Endothelial cell of umbilical vein (primary cell): ENCODE measurements around the gene OR2H1. TPM values are rescaled to one million over a fixed set of nuclear protein-coding genes. Genes with fewer than 3 reads are reported as not detected.

Experiments
- BruUV-seq: library from RNA; stranded (reverse); fragments of 400-500 nt; replicated peaks from 2 replicates; lab custom pipeline; 2021; lab: Mats Ljungman, UMichigan
- CTCF ChIA-PET: fragments of 300-600, 350-600 bp; sonication (Branson Sonifier 250); formaldehyde crosslinking; loops from one replicate; lab custom pipeline; 2021; ENCODE audit warnings: antibody characterized with exemption, inconsistent platforms; lab: Charles Lee
- POLR2A ChIA-PET: fragments of 300-600, 350-600 bp; sonication (Branson Sonifier 250); formaldehyde crosslinking; loops from one replicate; lab custom pipeline; 2021; ENCODE audit warnings: antibody characterized with exemption, inconsistent platforms; lab: Charles Lee
- DNase-seq: peaks from one replicate; pipeline ENCODE4 v3.0.0-alpha.2; 2011; ENCODE audit warnings: low read depth, low spot score
- FAIRE-seq: peaks from 2 replicates; lab custom pipeline; 2011; peaks lifted over from hg19 to GRCh38; lab: Jason Lieb, UNC
- H2AFZ ChIP-seq: 2 replicates; pipeline ENCODE4 v1.6.0; 2012; ENCODE audit warnings: low read depth, low read length, control low read depth, inconsistent platforms
- H3K27ac ChIP-seq: 2 replicates; pipeline ENCODE4 v1.5.1; 2011; ENCODE audit warnings: low read depth, mild to moderate bottlenecking, control low read depth, low read length, moderate library complexity; ENCODE audit not compliant: insufficient read depth
- H3K27me3 ChIP-seq, 2 experiments: 2 replicates each; pipeline versions ENCODE4 v1.6.0 to v1.6.1; 2011; ENCODE audit warnings: low read length in 2 of 2, mixed read lengths in 1 of 2; ENCODE audit not compliant: control insufficient read depth in 2 of 2, insufficient read depth in 2 of 2
- H3K36me3 ChIP-seq, 2 experiments: 2 replicates in 1 of 2; 3 replicates in 1 of 2; pipeline ENCODE4 v1.5.1; 2011; ENCODE audit warnings: low read length in 2 of 2, mild to moderate bottlenecking in 1 of 2, moderate library complexity in 1 of 2; ENCODE audit not compliant: control insufficient read depth in 2 of 2, insufficient read depth in 2 of 2; ENCODE audit errors: extremely low read depth in 1 of 2
- H3K4me1 ChIP-seq: 3 replicates; pipeline ENCODE4 v1.5.1; 2011; ENCODE audit warnings: mild to moderate bottlenecking, low read length; ENCODE audit not compliant: control insufficient read depth, insufficient read depth; ENCODE audit errors: extremely low read depth
- H3K4me2 ChIP-seq: 2 replicates; pipeline ENCODE4 v1.6.1; 2011; ENCODE audit warnings: low read length, control low read depth, mixed read lengths; ENCODE audit not compliant: insufficient read depth
- H3K4me3 ChIP-seq, 3 experiments: fragments of 200-600 bp in 1 of 3; sonication (generic), shearing (Covaris generic) in 1 of 3; replicated peaks in 1 of 3; 2 replicates each; pipeline ENCODE4 v1.5.1; 2011 to 2016; ENCODE audit warnings: control low read depth in 3 of 3, low read length in 3 of 3, mild to moderate bottlenecking in 2 of 3, inconsistent platforms in 1 of 3, low read depth in 1 of 3, moderate library complexity in 1 of 3; ENCODE audit not compliant: insufficient read depth in 1 of 3
- H3K79me2 ChIP-seq: 2 replicates; pipeline ENCODE4 v1.6.0; 2012; ENCODE audit warnings: low read length, inconsistent platforms; ENCODE audit not compliant: control insufficient read depth, insufficient read depth
- H3K9ac ChIP-seq: replicated peaks from 2 replicates; pipeline ENCODE3; 2011; ENCODE audit warnings: low read length, control low read depth; ENCODE audit not compliant: insufficient read depth; ENCODE audit errors: extremely low read depth
- H3K9me1 ChIP-seq: replicated peaks from 3 replicates; pipeline ENCODE4 v1.6.0; 2011; ENCODE audit warnings: mild to moderate bottlenecking, low read length; ENCODE audit not compliant: control insufficient read depth, insufficient read depth; ENCODE audit errors: extremely low read depth
- H3K9me3 ChIP-seq: replicated peaks from 2 replicates; pipeline ENCODE4 v1.5.1; 2012; ENCODE audit warnings: low read length, inconsistent platforms; ENCODE audit not compliant: control insufficient read depth, insufficient read depth
- H4K20me1 ChIP-seq: replicated peaks from 2 replicates; pipeline ENCODE3; 2011; ENCODE audit warnings: mild to moderate bottlenecking, low read length; ENCODE audit not compliant: control insufficient read depth, insufficient read depth; ENCODE audit errors: extremely low read depth
- EZH2 ChIP-seq: IDR thresholded peaks from 2 replicates; pipeline ENCODE4 v1.6.1; 2012; ENCODE audit warnings: borderline replicate concordance, low read depth, mild to moderate bottlenecking, moderate library complexity, low read length, inconsistent platforms; ENCODE audit not compliant: severe bottlenecking
- FOS ChIP-seq: IDR thresholded peaks from 2 replicates; pipeline ENCODE4 v1.6.1; 2011; ENCODE audit warnings: mild to moderate bottlenecking, low read length, moderate library complexity, borderline replicate concordance; ENCODE audit not compliant: insufficient read depth
- JUN ChIP-seq: IDR thresholded peaks from 2 replicates; pipeline ENCODE4 v1.6.1; 2011; ENCODE audit warnings: borderline replicate concordance, low read depth; ENCODE audit not compliant: insufficient read length, insufficient read depth
- MAX ChIP-seq: IDR thresholded peaks from 2 replicates; pipeline ENCODE4 v1.6.1; 2011; ENCODE audit not compliant: insufficient read depth, insufficient read length
- MYC ChIP-seq: IDR thresholded peaks from one replicate; pipeline ENCODE4 v1.6.1; 2011; ENCODE audit warnings: mild to moderate bottlenecking, low read depth, low read length
- dilution Hi-C: fragments of 300-500 bp; cut with MboI; formaldehyde crosslinking; loops from one replicate; pipeline ENCODE4 v1.15.0; 2019; ENCODE audit warnings: low sequenced_read_pairs; ENCODE audit not compliant: extremely low pct_ligation_motif_present
- intact Hi-C: fragments of 100-400 bp; cut with micrococcal nuclease; formaldehyde crosslinking; loops from one replicate; pipeline ENCODE4 v1.10.0; 2022
- polyA plus RNA-seq, 4 experiments: library from polyadenylated mRNA; depleted of rRNA in 3 of 4; stranded (reverse) in 3 of 4; unstranded in 1 of 4; fragments of >200 nt; gene quantifications; 2 replicates each; pipeline versions ENCODE4 v1.2.1 to v1.2.3, GENCODE V29; 2011 to 2012; ENCODE audit warnings: missing spikeins in 1 of 4
- total RNA-seq: library from RNA; stranded (reverse); gene quantifications from 2 replicates; pipeline ENCODE4 v1.2.3, GENCODE V29; 2021
- TF ChIP-seq, protein P1 (sequence below), 2 donors: IDR thresholded peaks; 1 replicate in 1 of 2; 2 replicates in 1 of 2; pipeline ENCODE4 v1.5.1; 2011; ENCODE audit warnings: low read length in 2 of 2, mild to moderate bottlenecking in 2 of 2, moderate library complexity in 2 of 2, control low read depth in 1 of 2, inconsistent platforms in 1 of 2, low read depth in 1 of 2; ENCODE audit not compliant: insufficient read depth in 1 of 2; ENCODE audit errors: extremely low read depth in 1 of 2

The OR2H1 gene
- total and polyA plus RNA-seq, 2 donors (not counting 3 experiments of a cell fraction or from before 2014, with no cell fraction given) = not detected

DNA sequence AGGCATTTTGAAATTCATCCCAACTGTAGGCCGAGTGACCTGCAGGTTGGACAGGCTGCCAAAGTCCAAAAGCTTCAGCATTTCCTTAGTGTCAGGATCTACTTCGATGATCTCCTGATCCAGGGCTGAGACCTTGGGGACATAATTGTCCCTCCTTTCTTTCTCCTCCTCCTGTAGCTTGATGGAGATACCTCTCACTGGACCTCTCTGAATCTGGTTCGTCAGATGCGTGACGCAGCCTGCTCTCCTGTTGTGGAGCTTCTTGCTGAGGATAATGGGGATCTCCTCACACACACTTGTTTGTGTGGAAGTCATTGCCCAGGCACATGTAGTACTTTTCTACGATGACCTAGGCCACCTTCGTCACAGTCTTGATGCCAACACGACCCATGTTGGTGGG, 32.3 kb downstream of the OR2H1 start:
- Histone ChIP-seq H3K27ac (no peak overlapping the region), H3K79me2 (no peaks in the 10 kb centered on the region), H4K20me1 (no peaks in the 10 kb centered on the region), H2AFZ (no peak overlapping the region), H3K27me3 (no peaks in the 10 kb centered on the region), H3K9me1 (no peaks in the 10 kb centered on the region), H3K4me3 (no peak overlapping the region), H3K9me3 (no peaks in the 10 kb centered on the region), H3K4me1 (no peaks in the 10 kb centered on the region), H3K36me3 (no peaks in the 10 kb centered on the region), H3K4me2 (no peak overlapping the region), H3K9ac (no peak overlapping the region)
- CTCF ChIA-PET = no interaction called here
- no peak for FAIRE-seq
- POLR2A ChIA-PET = no interaction called here
- intact Hi-C loops = no loop called here
- BruUV-seq = no TSS peak
- DNase-seq = no peak
- dilution Hi-C loops = no loop called here
- TF ChIP-seq, protein P1, sequence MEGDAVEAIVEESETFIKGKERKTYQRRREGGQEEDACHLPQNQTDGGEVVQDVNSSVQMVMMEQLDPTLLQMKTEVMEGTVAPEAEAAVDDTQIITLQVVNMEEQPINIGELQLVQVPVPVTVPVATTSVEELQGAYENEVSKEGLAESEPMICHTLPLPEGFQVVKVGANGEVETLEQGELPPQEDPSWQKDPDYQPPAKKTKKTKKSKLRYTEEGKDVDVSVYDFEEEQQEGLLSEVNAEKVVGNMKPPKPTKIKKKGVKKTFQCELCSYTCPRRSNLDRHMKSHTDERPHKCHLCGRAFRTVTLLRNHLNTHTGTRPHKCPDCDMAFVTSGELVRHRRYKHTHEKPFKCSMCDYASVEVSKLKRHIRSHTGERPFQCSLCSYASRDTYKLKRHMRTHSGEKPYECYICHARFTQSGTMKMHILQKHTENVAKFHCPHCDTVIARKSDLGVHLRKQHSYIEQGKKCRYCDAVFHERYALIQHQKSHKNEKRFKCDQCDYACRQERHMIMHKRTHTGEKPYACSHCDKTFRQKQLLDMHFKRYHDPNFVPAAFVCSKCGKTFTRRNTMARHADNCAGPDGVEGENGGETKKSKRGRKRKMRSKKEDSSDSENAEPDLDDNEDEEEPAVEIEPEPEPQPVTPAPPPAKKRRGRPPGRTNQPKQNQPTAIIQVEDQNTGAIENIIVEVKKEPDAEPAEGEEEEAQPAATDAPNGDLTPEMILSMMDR (IDR thresholded peaks at IDR 0.05; ENCODE audit: extremely low read depth in 1 of 2, insufficient read depth in 1 of 2, low read depth in 1 of 2, low read length in 2 of 2) = no peak
- TF ChIP-seq MAX (no peak), EZH2 (no peak), FOS (no peak), MYC (no peak), JUN (no peak)
